Activated CD4-positive, alpha-beta T cell treated with anti-CD3 and anti-CD28 coated beads, Interleukin-2, amount 50 U/mL, for 48 hours (primary cell): ENCODE results near the gene ADAMTS14.

Source experiments
- DNase-seq, 2 experiments: peaks; one replicate each; pipeline ENCODE4 v3.0.0-alpha.2; 2020

Gene ADAMTS14

GRCh38 chr10:70791386-70792039 is 119.2 kb downstream of the ADAMTS14 start:
- DNase-seq: no peak

- no peak for DNase-seq
Measured at GRCh38 chr10:70795613-70796012, 123.3 kb downstream of the ADAMTS14 start.

GRCh38 chr10:70797840-70798239 is 125.5 kb downstream of the ADAMTS14 start:
- no peak for DNase-seq

- DNase-seq: no peak
Measured at GRCh38 chr10:70799124-70799523, 126.8 kb downstream of the ADAMTS14 start.

- DNase-seq: no peak
Measured at GRCh38 chr10:70801854-70802253, 129.5 kb downstream of the ADAMTS14 start.

GRCh38 chr10:70803775-70804420 is 131.6 kb downstream of the ADAMTS14 start:
- DNase-seq: no peak

- DNase-seq: no peak
Measured at GRCh38 chr10:70804421-70804808, 132.1 kb downstream of the ADAMTS14 start.

GRCh38 chr10:70805619-70806215 is 133.4 kb downstream of the ADAMTS14 start:
- DNase-seq: no peak

GRCh38 chr10:70806841-70807240 is 134.5 kb downstream of the ADAMTS14 start:
- DNase-seq: no peak

GRCh38 chr10:70807556-70807955 is 135.2 kb downstream of the ADAMTS14 start:
- DNase-seq: no peak

- DNase-seq: no peak
Measured at GRCh38 chr10:70809011-70809611, 136.8 kb downstream of the ADAMTS14 start.

- no peak for DNase-seq
Measured at GRCh38 chr10:70809726-70810125, 137.4 kb downstream of the ADAMTS14 start.

- no peak for DNase-seq
Measured at GRCh38 chr10:70810967-70811366, 138.7 kb downstream of the ADAMTS14 start.

- DNase-seq: no peak
Measured at GRCh38 chr10:70811881-70812280, 139.6 kb downstream of the ADAMTS14 start.
